Activated CD8-positive, alpha-beta memory T cell treated with anti-CD3 and anti-CD28 coated beads for 4 hours (primary cell): ENCODE results near the gene UBTF.

ENCODE experiments used
- DNase-seq, 2 donors: peaks; one replicate each; pipeline ENCODE4 v3.0.0-alpha.2; 2020; ENCODE audit warnings: low read depth in 2 of 2

UBTF gene

DNA sequence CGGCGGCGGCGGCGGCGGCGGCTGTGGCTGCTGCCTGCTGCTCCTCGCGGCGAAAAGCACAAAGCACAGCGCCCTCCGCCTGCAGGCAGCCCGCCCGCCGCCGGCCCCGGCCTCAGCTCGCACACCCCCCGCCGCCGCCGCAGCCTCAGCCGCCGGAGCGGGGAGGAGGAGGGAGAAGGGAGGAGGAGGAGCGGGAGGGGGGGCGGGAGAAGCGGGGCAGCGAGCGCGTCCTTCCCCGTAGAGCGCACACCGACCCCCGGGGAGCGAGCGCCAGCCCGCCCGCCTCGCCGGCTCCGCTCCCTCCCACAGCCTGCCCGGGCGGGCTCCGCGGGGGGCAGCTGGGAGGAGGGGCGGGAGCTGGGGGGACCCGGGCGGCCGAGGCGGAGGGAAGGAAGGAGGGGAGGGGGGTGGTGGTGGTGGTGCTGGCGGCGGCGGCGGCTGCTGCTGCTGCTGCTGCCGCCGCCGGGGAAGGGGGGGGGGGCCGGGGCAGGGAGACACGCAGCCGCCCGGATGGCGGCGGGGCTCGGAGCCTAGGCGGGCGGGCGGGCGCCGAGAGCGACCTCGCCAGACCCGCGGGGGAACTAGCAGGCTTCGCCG, at the start of gene UBTF:
TSS of gene UBTF (minus strand) at position 60 of the 597 bp plus-strand sequence. CDS start 1,446 bp downstream, outside the sequence.
- DNase-seq, result no peak

GRCh38 chr17:44268709-44269534, 49.4 kb upstream of the UBTF start:
- no peak for DNase-seq

DNA sequence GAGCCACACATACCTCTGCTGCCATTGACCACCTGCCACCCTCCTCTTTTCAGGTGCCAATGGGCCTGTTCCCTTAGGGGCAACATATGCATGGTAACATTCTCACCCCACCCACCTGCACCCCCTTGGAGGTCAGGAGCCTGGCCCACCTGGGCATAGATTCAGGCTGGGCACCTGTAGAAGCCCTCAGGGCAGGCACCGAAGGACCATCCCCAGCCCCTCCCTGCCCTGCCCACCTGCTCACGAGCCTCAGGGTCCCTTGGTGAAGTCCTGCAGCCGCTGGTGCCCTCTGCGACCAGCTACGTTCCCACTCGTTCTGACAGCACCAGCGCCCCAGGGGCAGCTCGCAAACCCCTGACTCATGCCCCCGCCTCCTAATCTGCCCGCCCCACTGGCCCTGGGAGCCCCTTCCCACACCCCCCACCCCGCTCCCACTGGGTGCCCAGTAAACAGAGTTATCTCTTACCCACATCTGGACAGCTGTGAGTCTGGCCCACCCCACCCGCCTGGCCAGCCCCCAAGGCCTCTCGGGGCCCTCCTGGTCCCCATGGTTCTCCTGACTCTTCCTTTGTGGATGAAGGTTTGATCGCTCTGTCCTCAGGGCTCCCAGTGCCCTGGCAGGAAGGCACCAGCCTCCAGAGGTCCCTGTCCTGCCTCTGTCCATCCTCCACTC, 48.5 kb upstream of the UBTF start, which contains the start of gene SLC4A1:
TSS of gene SLC4A1 (minus strand) at position 318 of the 673 bp plus-strand sequence. CDS start 5,269 bp downstream, outside the sequence.
- DNase-seq, result no peak

DNA sequence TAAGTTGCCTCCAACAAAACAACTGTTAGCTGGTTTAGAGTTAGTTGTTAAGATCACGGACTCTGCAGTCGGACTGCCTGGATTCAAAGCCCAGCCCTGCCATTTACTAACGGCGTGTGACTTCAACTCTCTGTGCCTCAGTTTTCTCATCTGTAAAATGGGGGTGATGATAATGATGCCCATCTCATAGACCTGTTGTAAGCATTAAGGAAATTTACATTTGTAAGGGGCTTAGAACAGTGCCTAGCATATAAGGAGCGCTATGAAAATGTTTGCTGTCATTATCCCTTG, 47.6 kb upstream of the UBTF start:
- DNase-seq, result no peak

GRCh38 chr17:44266402-44267164, 47.1 kb upstream of the UBTF start:
- DNase-seq, result no peak

GRCh38 chr17:44263345-44263902, 43.9 kb upstream of the UBTF start:
- no peak for DNase-seq

- DNase-seq, result no peak
Measured at GRCh38 chr17:44262654-44263225, 43.3 kb upstream of the UBTF start.

DNA sequence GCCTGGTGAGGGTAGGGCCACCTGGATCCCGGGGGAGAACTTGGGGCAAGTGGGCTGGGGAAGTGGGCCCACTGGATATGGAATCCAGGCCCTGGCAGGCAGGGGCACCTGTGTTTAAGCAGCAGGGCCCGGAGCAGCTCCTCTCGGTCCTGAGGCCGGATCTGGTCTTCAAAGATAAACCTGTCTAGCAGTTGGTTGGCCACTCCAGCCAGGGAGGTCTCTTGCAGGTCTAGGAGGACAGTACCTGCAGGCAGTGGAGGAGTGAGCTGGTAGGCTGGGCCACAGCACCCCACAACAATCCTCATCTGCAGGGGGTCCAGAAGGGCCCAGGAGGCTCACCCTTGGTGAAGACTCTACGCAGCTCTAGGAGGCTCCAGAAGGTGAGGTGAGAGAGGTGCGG, 40.8 kb upstream of the UBTF start:
- no peak for DNase-seq

DNA sequence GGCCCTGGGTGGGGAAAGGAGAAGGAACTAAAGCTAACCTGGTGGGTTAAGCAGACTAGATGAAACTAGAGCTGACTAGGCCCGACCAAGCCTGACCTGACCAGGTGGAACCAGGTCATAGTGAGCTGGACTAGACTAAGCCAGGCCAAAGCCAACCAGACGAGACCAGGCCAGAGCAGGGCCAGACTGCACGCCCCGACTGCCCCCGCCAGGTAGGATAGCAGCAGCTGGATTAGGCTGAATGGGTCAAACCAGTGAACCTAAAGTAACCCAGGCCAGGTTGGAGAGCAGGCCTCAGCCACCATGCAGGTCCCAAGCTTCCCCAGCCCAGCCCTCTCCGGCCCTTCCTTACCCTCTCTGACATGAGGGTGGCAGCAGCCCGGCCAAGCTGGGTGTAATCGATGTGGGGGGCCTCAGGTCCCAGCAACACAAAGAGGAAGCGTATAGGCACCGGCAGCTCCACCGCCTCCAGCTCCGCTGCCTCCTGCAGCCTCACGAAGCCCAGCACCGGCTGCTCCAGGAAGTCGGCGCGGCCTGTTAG, 39.4 kb upstream of the UBTF start:
- no peak for DNase-seq

- no peak for DNase-seq
Measured at GRCh38 chr17:44257815-44258760, 38.6 kb upstream of the UBTF start.

GRCh38 chr17:44256671-44257070, 37.2 kb upstream of the UBTF start:
- no peak for DNase-seq

DNA sequence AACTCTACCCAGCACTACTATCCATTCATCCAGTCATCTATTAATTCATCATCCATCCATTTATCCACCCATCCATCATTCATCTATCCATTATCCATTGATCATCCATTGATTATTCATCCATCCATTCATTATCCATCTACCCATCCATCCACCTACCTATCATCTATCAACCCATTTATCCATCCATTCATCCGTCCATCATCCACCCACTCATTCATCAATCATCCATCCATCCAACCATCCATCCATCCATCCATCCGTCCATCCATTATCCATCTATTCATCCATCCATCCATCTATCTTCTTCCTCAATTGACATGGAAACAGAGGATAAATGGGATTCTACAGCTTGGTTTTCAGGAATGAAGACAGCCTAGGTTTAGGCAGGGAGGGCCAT, 36.4 kb upstream of the UBTF start:
- no peak for DNase-seq

DNA sequence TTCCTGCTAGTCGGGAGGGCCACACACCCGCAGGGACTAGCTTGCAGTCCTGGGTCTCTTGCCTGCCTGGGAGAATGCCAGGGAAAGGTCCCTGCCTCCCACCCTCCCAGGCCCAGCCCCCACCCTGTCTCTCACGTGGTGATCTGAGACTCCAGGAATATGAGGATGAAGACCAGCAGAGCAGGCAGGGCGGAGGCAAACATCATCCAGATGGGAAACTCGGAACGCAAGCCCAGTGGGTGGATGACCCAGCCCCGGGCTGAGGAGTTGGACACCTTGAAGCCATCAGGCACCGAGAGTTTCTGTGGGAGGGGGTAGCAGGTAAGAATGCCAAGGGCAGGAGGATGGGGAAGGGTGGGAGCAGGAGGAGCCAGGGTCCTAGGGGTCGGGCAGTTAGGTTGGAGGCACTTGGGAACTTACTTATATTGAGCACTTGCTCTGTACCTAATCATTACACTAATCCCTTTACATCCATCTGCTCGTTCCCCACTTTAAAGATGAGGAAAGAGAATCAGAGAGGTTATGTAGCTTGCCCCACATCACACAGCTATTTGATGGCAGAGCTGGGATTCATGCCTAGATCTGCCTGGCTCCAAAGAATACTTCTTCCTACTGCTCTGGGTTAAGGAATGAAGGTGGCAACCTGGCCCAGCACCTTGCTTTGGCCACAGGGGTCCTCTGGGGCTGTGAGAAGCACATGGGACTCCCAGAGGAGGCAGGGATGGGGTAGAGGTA, 35.1 kb upstream of the UBTF start:
- no peak for DNase-seq

DNA sequence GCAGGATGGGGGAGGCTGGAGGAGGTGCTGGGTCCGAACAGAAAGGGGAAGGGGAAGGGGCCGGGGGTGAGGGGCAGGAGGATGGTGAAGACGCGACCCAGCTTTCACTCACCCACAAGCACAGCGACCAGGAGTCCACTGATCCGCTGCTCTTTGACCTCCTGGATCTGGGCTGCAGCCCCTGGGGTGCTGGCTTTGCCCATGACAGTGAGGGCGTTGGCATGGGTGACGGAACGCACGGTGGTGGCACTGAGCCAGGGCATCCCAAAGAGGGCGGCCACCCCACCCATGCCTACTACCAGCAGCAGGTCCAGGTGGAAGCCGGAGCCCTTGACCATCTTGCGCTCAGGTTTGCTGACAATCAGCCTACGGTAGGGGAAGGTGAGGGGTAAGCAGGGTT, 33.5 kb upstream of the UBTF start:
- no peak for DNase-seq

DNA sequence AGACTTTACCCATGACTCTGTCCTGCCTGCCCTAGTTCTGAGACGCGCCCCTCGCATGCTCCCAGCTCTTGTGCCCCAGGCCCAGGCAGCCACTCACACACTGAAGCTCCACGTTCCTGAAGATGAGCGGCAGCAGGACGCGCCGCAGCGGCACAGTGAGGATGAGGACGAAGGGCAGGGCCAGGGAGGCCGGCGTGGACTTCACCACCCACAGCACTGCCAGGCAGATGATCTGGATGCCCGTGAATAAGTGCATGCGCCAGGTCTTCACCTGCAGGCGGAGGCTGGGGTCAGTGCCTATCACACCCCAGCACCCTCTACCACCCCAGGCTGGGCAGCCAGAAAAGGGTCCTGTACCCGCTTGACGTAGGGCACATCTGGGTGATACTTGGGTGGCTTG, 31.6 kb upstream of the UBTF start:
- no peak for DNase-seq

- DNase-seq, result no peak
Measured at GRCh38 chr17:44249501-44250246, 30.2 kb upstream of the UBTF start.

DNA sequence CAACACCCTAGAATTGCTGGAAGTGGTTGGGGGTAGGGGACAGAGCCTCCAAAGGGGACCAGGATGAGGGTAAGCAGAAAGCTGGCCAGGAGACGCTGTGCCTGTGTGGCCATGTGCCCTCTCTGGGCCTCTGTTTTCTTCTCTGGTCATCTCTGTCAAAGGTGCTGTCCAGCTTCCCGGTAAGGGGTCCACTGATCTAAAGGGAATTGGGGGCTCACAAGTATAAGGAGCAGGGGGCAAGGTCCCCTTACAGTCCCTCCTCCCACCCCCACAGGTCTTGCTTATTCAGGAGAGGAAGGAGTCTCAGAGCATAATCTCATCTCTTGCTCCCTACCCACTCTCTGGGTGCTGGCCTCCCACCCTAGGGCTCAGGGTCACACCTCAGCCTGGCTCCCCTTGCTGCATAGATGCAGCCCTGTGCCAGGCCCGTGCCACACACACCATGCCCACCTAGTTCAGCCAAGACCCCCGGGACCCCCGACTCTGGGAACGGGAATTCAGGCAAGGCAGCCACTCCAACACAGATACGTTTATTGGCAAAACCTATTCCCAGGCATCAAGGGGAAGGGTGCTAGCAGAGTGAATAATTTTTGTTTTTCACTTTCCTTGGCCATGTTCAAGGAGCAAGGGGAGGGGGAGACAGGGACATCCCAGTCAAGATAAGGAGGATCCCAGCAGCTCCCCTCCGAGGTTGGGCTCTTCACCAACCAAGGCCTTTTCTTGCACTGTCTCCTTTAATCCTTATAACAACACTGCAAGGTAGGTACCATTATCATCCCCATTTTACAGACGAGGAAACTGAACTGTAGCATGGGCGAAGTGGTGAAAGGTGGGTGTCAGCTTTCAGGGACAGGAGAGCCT, 28.6 kb upstream of the UBTF start:
- no peak for DNase-seq

DNA sequence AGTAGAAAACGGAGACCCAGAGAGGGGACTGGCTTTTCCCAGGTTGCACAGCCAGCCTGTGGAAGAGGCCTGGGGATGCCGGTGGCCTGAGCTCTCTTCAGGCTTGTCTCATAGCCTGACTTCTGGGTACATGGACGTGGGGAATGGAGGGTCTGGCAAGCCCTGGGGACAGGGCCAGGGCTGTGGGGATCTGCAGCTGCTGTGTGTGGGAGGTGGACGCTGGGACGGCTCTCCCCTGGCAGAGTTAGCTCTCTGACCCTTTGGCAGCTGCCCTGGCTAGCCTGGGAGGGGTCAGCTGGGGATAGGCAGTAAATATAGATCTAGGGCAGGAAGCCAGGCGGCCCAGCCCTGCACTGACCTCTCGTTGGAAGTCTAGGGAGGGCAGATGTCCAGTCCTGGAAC, 28.0 kb upstream of the UBTF start:
- DNase-seq, result no peak
